ENCODE results near the gene RIT2. TPM values are rescaled to one million over a fixed set of nuclear protein-coding genes. Genes with fewer than 3 reads are reported as not detected.

RIT2 gene
- total RNA-seq, 1 donor from 2014 or later: not detected

- no peaks in the 10 kb centered on the region for H3K4me1 Mint-ChIP-seq (ENCODE audit: low read depth)
- no peak for DNase-seq (ENCODE audit: low spot score, unreplicated experiment)
- H3K4me3 Mint-ChIP-seq (ENCODE audit: low read depth): no peak overlapping the region
- H3K27me3 Mint-ChIP-seq: no peaks in the 10 kb centered on the region
- no peaks in the 10 kb centered on the region for H3K36me3 Mint-ChIP-seq (ENCODE audit: insufficient read depth)
- peaks cover 9% of the 10 kb centered on the region for H3K9me3 Mint-ChIP-seq (ENCODE audit: low read depth)
- H3K27ac Mint-ChIP-seq: no peak overlapping the region
- TF ChIP-seq, protein P1, sequence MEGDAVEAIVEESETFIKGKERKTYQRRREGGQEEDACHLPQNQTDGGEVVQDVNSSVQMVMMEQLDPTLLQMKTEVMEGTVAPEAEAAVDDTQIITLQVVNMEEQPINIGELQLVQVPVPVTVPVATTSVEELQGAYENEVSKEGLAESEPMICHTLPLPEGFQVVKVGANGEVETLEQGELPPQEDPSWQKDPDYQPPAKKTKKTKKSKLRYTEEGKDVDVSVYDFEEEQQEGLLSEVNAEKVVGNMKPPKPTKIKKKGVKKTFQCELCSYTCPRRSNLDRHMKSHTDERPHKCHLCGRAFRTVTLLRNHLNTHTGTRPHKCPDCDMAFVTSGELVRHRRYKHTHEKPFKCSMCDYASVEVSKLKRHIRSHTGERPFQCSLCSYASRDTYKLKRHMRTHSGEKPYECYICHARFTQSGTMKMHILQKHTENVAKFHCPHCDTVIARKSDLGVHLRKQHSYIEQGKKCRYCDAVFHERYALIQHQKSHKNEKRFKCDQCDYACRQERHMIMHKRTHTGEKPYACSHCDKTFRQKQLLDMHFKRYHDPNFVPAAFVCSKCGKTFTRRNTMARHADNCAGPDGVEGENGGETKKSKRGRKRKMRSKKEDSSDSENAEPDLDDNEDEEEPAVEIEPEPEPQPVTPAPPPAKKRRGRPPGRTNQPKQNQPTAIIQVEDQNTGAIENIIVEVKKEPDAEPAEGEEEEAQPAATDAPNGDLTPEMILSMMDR (IDR thresholded peaks at IDR 0.05; ENCODE audit: unreplicated experiment): no peak
Observed at GRCh38 chr18:42950732-42951131, 164.8 kb downstream of the RIT2 start.

GRCh38 chr18:42948831-42949230, 166.7 kb downstream of the RIT2 start:
- H3K9me3 Mint-ChIP-seq (ENCODE audit: low read depth): peaks cover 9% of the 10 kb centered on the region
- H3K27me3 Mint-ChIP-seq: no peaks in the 10 kb centered on the region
- TF ChIP-seq, protein P1 (IDR thresholded peaks at IDR 0.05; ENCODE audit: unreplicated experiment): no peak
- H3K27ac Mint-ChIP-seq: no peak overlapping the region
- no peak overlapping the region for H3K4me3 Mint-ChIP-seq (ENCODE audit: low read depth)
- DNase-seq (ENCODE audit: low spot score, unreplicated experiment): no peak
- peaks cover 5% of the 10 kb centered on the region for H3K4me1 Mint-ChIP-seq (ENCODE audit: low read depth)
- H3K36me3 Mint-ChIP-seq (ENCODE audit: insufficient read depth): no peaks in the 10 kb centered on the region

- H3K27ac Mint-ChIP-seq: no peak overlapping the region
- TF ChIP-seq, protein P1 (IDR thresholded peaks at IDR 0.05; ENCODE audit: unreplicated experiment): no peak
- no peaks in the 10 kb centered on the region for H3K27me3 Mint-ChIP-seq
- H3K4me3 Mint-ChIP-seq (ENCODE audit: low read depth): no peak overlapping the region
- H3K9me3 Mint-ChIP-seq (ENCODE audit: low read depth): peaks cover 3% of the 10 kb centered on the region
- H3K36me3 Mint-ChIP-seq (ENCODE audit: insufficient read depth): no peaks in the 10 kb centered on the region
- DNase-seq (ENCODE audit: low spot score, unreplicated experiment): no peak
- H3K4me1 Mint-ChIP-seq (ENCODE audit: low read depth): peaks cover 27% of the 10 kb centered on the region
Observed at GRCh38 chr18:42941860-42942259, 173.6 kb downstream of the RIT2 start.

GRCh38 chr18:42941021-42941420, 174.5 kb downstream of the RIT2 start:
- no peak overlapping the region for H3K4me3 Mint-ChIP-seq (ENCODE audit: low read depth)

GRCh38 chr18:42937436-42937835, 178.0 kb downstream of the RIT2 start:
- Mint-ChIP-seq H3K4me1 (ENCODE audit: low read depth) (peaks cover 23% of the 10 kb centered on the region), H3K27me3 (no peaks in the 10 kb centered on the region), H3K9me3 (ENCODE audit: low read depth) (peaks cover 3% of the 10 kb centered on the region), H3K36me3 (ENCODE audit: insufficient read depth) (no peaks in the 10 kb centered on the region), H3K4me3 (ENCODE audit: low read depth) (no peak overlapping the region), H3K27ac (no peak overlapping the region)
- TF ChIP-seq, protein P1 (IDR thresholded peaks at IDR 0.05; ENCODE audit: unreplicated experiment): no peak
- DNase-seq (ENCODE audit: low spot score, unreplicated experiment): no peak

More at GRCh38 chr18:42941021-42941420, 174.5 kb downstream of the RIT2 start:
- H3K9me3 Mint-ChIP-seq (ENCODE audit: low read depth): peaks cover 3% of the 10 kb centered on the region
- no peaks in the 10 kb centered on the region for H3K36me3 Mint-ChIP-seq (ENCODE audit: insufficient read depth)
- H3K27ac Mint-ChIP-seq: no peak overlapping the region
- H3K27me3 Mint-ChIP-seq: no peaks in the 10 kb centered on the region
- TF ChIP-seq, protein P1 (IDR thresholded peaks at IDR 0.05; ENCODE audit: unreplicated experiment): no peak
- peaks cover 27% of the 10 kb centered on the region for H3K4me1 Mint-ChIP-seq (ENCODE audit: low read depth)
- DNase-seq (ENCODE audit: low spot score, unreplicated experiment): no peak
